ENCODE data around the gene LAMB4. TPM values are rescaled to one million over a fixed set of nuclear protein-coding genes. Genes with fewer than 3 reads are reported as not detected.
"Not testable (repeated sequence)": the region's sequence is repeated elsewhere in the genome, so short reads cannot be mapped to it uniquely, and the experiment has no call there.

LAMB4 gene
- total and polyA plus RNA-seq, 4 donors, result 0.24 TPM; not detected in 3

DNA sequence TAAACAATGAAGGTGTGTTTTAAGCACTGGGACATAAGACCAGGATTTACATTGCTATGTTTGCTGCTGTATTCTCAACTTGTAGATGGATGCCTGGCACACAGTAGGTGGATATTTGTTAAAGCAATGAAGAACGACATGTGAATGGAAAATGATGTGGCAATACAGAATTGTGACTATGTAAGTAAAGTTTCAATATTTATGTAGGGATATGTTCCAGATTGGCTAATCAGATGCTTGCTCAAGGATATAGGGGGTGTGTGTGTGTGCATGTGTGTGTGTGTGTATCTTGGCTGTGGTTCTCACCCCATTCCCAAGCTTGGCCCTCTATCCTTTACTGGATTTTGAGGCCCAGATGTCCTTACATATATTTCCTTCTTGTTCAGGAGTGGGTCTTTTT is 84.5 kb downstream of the LAMB4 start:
- H3K9me3 ChIP-seq (ENCODE audit: control insufficient read depth, low read length), result no peaks in the 10 kb centered on the region
- no peaks in the 10 kb centered on the region for H3K36me3 ChIP-seq (ENCODE audit: control insufficient read depth in 1 of 2, insufficient read depth in 2 of 2, low read length in 1 of 2)
- 10 to 18% methylated on average over 1 of the region's 1 CpG for WGBS, 2 donors
- DNase-seq (no peak), ATAC-seq (ENCODE audit: low FRiP score) (no peak)
- no peak overlapping the region for H3K4me3 ChIP-seq (ENCODE audit: low read length in 2 of 2)
- intact Hi-C loops (cut with DNase I), result no loop called here
- peaks cover 0 to 2% of the 10 kb centered on the region in 2 donors for H3K4me1 ChIP-seq (ENCODE audit: control insufficient read depth in 1 of 2, insufficient read depth in 2 of 2, low read length in 2 of 2)
- H3K27me3 ChIP-seq (ENCODE audit: control insufficient read depth in 1 of 2, insufficient read depth in 2 of 2, low read length in 1 of 2), result no peaks in the 10 kb centered on the region
- no peak overlapping the region for H3K27ac ChIP-seq (ENCODE audit: low read depth in 1 of 2, low read length in 2 of 2)

DNA sequence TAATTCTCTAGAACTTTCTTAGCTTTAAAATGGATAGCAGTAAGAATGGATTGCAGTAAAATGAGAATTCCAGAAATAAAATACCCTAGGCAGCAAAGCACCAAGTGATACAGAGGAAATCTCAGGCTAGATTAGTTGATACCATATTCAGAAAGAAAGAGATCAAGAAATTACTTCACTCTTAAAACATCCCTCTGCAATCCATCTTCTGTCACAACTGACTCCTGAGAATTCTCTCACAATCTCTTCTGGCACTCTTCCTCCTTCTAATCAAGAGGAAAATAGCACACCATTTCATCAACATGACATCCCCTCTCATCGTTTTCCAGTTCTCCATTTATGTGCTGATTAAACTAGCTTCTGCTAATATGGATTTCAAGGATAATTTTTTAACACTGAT is 85.0 kb downstream of the LAMB4 start:
- no peaks in the 10 kb centered on the region for H3K9me3 ChIP-seq (ENCODE audit: control insufficient read depth, low read length)
- intact Hi-C loops (cut with DNase I), result no loop called here
- WGBS, 2 donors, result 0 to 2% methylated on average over 1 of the region's 1 CpG
- no peak for DNase-seq
- no peak overlapping the region for H3K4me3 ChIP-seq (ENCODE audit: low read length in 2 of 2)
- no peaks in the 10 kb centered on the region for H3K27me3 ChIP-seq (ENCODE audit: control insufficient read depth in 1 of 2, insufficient read depth in 2 of 2, low read length in 1 of 2)
- H3K36me3 ChIP-seq (ENCODE audit: control insufficient read depth in 1 of 2, insufficient read depth in 2 of 2, low read length in 1 of 2), result no peaks in the 10 kb centered on the region
- ATAC-seq (ENCODE audit: low FRiP score), result peak; percentile 65
- no peak overlapping the region for H3K27ac ChIP-seq (ENCODE audit: low read depth in 1 of 2, low read length in 2 of 2)
- H3K4me1 ChIP-seq (ENCODE audit: control insufficient read depth in 1 of 2, insufficient read depth in 2 of 2, low read length in 2 of 2), result peaks cover 0 to 2% of the 10 kb centered on the region in 2 donors

DNA sequence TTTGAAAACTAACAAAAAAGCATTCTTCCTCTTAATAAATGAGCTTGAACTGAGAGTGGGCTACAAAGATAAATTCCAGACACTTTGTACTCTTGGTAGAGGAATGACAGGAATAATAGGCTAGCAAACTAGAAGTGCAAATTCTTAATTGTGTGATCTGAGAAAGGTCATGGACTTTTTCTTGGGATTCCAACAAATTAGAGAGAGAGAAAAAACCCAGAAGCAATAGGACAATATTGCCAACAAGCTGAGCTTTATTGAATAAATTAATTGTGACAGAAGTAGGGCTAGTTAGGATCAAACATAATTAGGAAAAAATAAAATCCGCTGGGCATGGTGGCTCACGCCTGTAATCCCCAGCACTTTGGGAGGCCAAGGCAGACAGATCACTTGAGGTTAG is 85.8 kb downstream of the LAMB4 start:
- Histone ChIP-seq H3K27ac (ENCODE audit: low read depth in 1 of 2, low read length in 2 of 2) (no peak overlapping the region), H3K27me3 (ENCODE audit: control insufficient read depth in 1 of 2, insufficient read depth in 2 of 2, low read length in 1 of 2) (no peaks in the 10 kb centered on the region), H3K9me3 (ENCODE audit: control insufficient read depth, low read length) (no peaks in the 10 kb centered on the region), H3K36me3 (ENCODE audit: control insufficient read depth in 1 of 2, insufficient read depth in 2 of 2, low read length in 1 of 2) (no peaks in the 10 kb centered on the region), H3K4me1 (ENCODE audit: control insufficient read depth in 1 of 2, insufficient read depth in 2 of 2, low read length in 2 of 2) (peaks cover 0 to 2% of the 10 kb centered on the region in 2 donors), H3K4me3 (ENCODE audit: low read length in 2 of 2) (no peak overlapping the region)
- DNase-seq (no peak), ATAC-seq (ENCODE audit: low FRiP score) (no peak)
- 96 to 99% methylated on average over 2 of the region's 2 CpGs for whole genome bisulfite sequencing, 2 donors
- intact Hi-C loops (cut with DNase I), result no loop called here

DNA sequence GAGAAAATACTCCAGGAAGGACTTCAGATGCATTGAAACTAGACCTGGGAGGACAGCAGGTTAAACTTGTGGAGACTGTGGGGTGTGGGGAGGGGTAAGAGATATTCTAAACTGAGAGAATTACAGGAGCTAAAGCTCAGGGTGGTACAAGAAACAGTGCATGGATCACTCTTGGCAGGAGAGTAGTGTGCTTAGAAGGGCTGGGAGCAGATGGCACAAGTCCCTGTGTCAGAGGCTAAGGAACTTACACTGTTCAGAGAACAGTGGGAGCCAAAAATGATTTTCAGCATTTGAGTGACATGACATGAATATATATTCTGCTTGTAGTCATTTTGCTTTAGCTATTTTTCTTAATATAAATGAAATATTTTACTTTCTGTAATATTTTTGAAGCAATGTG is 91.2 kb downstream of the LAMB4 start:
- DNase-seq (no peak), ATAC-seq (ENCODE audit: low FRiP score) (no peak)
- no peaks in the 10 kb centered on the region for H3K36me3 ChIP-seq (ENCODE audit: control insufficient read depth in 1 of 2, insufficient read depth in 2 of 2, low read length in 1 of 2)
- H3K4me1 ChIP-seq (ENCODE audit: control insufficient read depth in 1 of 2, insufficient read depth in 2 of 2, low read length in 2 of 2), result no peaks in the 10 kb centered on the region
- no peaks in the 10 kb centered on the region for H3K9me3 ChIP-seq (ENCODE audit: control insufficient read depth, low read length)
- intact Hi-C loops (cut with DNase I), result no loop called here
- no peaks in the 10 kb centered on the region for H3K27me3 ChIP-seq (ENCODE audit: control insufficient read depth in 1 of 2, insufficient read depth in 2 of 2, low read length in 1 of 2)
- H3K4me3 ChIP-seq (ENCODE audit: low read length in 2 of 2), result no peak overlapping the region
- no peak overlapping the region for H3K27ac ChIP-seq (ENCODE audit: low read depth in 1 of 2, low read length in 2 of 2)

DNA sequence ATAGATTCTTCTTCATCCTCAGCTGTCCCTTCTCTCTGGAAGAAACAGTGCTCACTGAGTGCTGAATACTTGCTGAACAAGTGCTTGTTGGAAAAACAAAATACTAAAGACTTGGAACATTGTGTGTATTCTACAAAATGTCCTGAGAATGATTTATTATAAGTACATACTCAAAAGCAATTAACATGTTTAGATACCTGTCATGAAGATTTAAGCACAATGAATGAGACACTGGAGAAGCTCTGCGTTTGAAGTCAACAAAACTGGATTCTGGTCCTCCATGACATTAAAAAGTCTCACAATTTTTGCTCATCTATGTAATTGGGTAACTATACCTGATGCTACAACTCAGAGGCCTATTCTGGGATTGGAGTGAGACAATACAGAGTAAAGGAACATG is 92.4 kb downstream of the LAMB4 start:
- no peaks in the 10 kb centered on the region for H3K36me3 ChIP-seq (ENCODE audit: control insufficient read depth in 1 of 2, insufficient read depth in 2 of 2, low read length in 1 of 2)
- no peak overlapping the region for H3K4me3 ChIP-seq (ENCODE audit: low read length in 2 of 2)
- no peaks in the 10 kb centered on the region for H3K27me3 ChIP-seq (ENCODE audit: control insufficient read depth in 1 of 2, insufficient read depth in 2 of 2, low read length in 1 of 2)
- 95% methylated on average over 1 of the region's 1 CpG for WGBS, 2 donors
- ATAC-seq (ENCODE audit: low FRiP score) (no peak), DNase-seq (no peak)
- no peak overlapping the region for H3K27ac ChIP-seq (ENCODE audit: low read depth in 1 of 2, low read length in 2 of 2)
- H3K4me1 ChIP-seq (ENCODE audit: control insufficient read depth in 1 of 2, insufficient read depth in 2 of 2, low read length in 2 of 2), result no peaks in the 10 kb centered on the region
- intact Hi-C loops (cut with DNase I), result no loop called here
- H3K9me3 ChIP-seq (ENCODE audit: control insufficient read depth, low read length), result no peaks in the 10 kb centered on the region

DNA sequence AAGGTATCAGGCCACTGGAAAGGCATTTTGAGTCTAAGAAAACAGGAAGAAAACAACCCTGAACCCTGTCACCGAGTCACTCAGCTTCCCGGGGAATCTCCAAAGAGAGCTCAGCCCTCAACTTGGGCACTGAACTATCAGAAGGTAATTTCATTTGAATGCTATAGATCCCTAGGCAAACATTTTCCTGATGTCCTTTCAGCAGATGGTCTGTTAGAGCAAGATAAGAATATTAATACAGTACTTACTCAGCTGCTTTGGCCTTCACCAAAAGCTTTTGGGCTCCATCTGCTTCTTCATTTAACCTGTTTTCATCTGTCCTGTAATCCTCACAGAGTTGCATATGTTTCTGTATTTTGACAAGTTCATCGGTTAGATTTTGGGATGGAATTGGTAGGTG is 93.0 kb downstream of the LAMB4 start:
- ATAC-seq (ENCODE audit: low FRiP score) (no peak), DNase-seq (no peak)
- H3K4me1 ChIP-seq (ENCODE audit: control insufficient read depth in 1 of 2, insufficient read depth in 2 of 2, low read length in 2 of 2), result no peaks in the 10 kb centered on the region
- no peaks in the 10 kb centered on the region for H3K27me3 ChIP-seq (ENCODE audit: control insufficient read depth in 1 of 2, insufficient read depth in 2 of 2, low read length in 1 of 2)
- no peak overlapping the region for H3K27ac ChIP-seq (ENCODE audit: low read depth in 1 of 2, low read length in 2 of 2)
- no peaks in the 10 kb centered on the region for H3K36me3 ChIP-seq (ENCODE audit: control insufficient read depth in 1 of 2, insufficient read depth in 2 of 2, low read length in 1 of 2)
- WGBS, 2 donors, result 78 to 82% methylated on average over 3 of the region's 3 CpGs
- no peak overlapping the region for H3K4me3 ChIP-seq (ENCODE audit: low read length in 2 of 2)
- intact Hi-C loops (cut with DNase I), result no loop called here
- no peaks in the 10 kb centered on the region for H3K9me3 ChIP-seq (ENCODE audit: control insufficient read depth, low read length)

DNA sequence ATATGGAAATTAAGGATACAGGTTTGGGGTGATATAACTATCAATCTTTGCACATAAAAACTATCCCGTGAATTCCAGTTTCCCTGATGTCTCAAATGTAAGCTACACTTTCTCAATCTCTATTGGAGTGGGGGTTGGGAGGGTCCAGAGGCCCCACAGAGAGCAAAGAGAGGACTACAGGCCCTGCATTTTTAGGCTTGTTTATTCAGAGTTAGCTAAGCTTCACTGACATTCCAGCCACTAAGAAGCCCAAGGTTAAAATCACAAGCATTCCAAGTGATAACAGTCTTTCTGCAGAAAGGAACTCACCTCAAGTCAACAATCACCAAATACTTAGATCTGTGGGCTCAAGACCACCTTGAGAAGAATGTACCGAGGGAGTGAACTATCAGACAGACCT is 95.6 kb downstream of the LAMB4 start:
- no peak overlapping the region for H3K4me3 ChIP-seq (ENCODE audit: low read length in 2 of 2)
- no peak for DNase-seq
- WGBS, 2 donors, result 91 to 93% methylated on average over 2 of the region's 2 CpGs
- no peaks in the 10 kb centered on the region for H3K9me3 ChIP-seq (ENCODE audit: control insufficient read depth, low read length)
- H3K4me1 ChIP-seq (ENCODE audit: control insufficient read depth in 1 of 2, insufficient read depth in 2 of 2, low read length in 2 of 2), result peaks cover 0 to under 1% of the 10 kb centered on the region in 2 donors
- intact Hi-C loops (cut with DNase I), result loop anchor here in 1 of 2 donors (5.0 kb wide), 1 partner anchor 48 kb away; no protein-coding TSS in a partner anchor
- no peaks in the 10 kb centered on the region for H3K27me3 ChIP-seq (ENCODE audit: control insufficient read depth in 1 of 2, insufficient read depth in 2 of 2, low read length in 1 of 2)
- no peaks in the 10 kb centered on the region for H3K36me3 ChIP-seq (ENCODE audit: control insufficient read depth in 1 of 2, insufficient read depth in 2 of 2, low read length in 1 of 2)
- no peak for ATAC-seq (ENCODE audit: low FRiP score)
- no peak overlapping the region for H3K27ac ChIP-seq (ENCODE audit: low read depth in 1 of 2, low read length in 2 of 2)

DNA sequence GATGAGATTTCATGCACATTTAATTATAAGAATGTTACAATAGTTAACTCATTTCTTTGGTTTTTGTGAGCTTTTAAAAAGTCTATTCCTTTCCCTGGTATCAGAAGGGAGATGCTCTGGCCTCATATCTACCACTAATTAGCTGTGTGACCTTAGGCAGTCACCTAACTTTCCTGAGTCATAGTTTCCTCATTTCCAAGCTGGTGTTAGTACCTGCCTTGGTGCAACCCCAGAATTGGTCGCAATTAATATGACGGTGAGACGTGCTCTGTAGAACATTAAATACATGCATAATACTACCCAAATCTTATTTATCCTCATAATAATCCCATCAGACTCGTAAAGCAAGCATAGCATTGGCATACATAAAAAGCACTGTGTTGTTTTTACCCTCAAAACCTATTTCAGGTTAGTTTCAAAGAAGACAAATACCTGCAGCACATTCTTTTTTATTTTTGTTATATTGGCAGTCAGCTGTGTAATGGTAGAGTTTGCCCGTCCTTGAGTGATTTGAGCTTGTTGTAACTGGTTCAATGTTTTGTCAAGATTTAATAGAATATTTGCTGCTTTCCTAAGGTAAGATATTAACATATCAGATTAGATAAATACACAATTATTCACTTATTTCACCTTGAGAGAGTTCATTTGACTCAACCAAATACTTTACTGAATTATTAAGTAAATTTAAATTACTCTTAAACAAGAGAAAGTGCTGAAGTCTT is 96.2 kb downstream of the LAMB4 start:
- WGBS, 2 donors, result 96 to 97% methylated on average over 5 of the region's 5 CpGs
- intact Hi-C loops (cut with DNase I), result loop anchor here in 1 of 2 donors (5.0 kb wide), 1 partner anchor 48 kb away; no protein-coding TSS in a partner anchor
- Histone ChIP-seq H3K36me3 (ENCODE audit: control insufficient read depth in 1 of 2, insufficient read depth in 2 of 2, low read length in 1 of 2) (no peaks in the 10 kb centered on the region), H3K9me3 (ENCODE audit: control insufficient read depth, low read length) (no peaks in the 10 kb centered on the region), H3K27me3 (ENCODE audit: control insufficient read depth in 1 of 2, insufficient read depth in 2 of 2, low read length in 1 of 2) (no peaks in the 10 kb centered on the region), H3K27ac (ENCODE audit: low read depth in 1 of 2, low read length in 2 of 2) (no peak overlapping the region), H3K4me3 (ENCODE audit: low read length in 2 of 2) (no peak overlapping the region), H3K4me1 (ENCODE audit: control insufficient read depth in 1 of 2, insufficient read depth in 2 of 2, low read length in 2 of 2) (peaks cover 0 to 4% of the 10 kb centered on the region in 2 donors)
- no peak for ATAC-seq (ENCODE audit: low FRiP score)
- DNase-seq, result no peak

DNA sequence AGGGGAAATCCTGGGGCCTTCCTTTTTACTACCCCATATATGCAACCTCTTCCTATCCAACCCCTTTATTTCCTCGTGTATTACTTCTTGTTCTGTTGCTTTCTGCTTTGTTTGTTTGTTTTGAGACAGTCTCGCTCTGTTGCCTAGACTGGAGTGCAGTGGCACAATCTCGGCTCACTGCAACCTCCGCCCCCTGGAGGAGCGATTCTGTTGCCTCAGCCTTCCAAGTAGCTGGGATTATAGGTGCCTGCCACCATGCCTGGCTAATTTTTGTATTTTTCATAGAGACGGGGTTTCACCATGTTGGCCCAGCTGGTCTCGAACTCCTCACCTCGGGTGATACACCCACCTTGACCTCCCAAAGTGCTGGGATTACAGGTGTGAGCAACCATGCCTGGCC is 96.9 kb downstream of the LAMB4 start:
- intact Hi-C loops (cut with DNase I), result loop anchor here in 1 of 2 donors (5.0 kb wide), 1 partner anchor 49 kb away; no protein-coding TSS in a partner anchor
- WGBS, 2 donors, result 95 to 96% methylated on average over 8 of the region's 8 CpGs
- not testable (repeated sequence) for H3K4me1 ChIP-seq (ENCODE audit: control insufficient read depth in 1 of 2, insufficient read depth in 2 of 2, low read length in 2 of 2); ATAC-seq (ENCODE audit: low FRiP score); H3K36me3 ChIP-seq (ENCODE audit: control insufficient read depth in 1 of 2, insufficient read depth in 2 of 2, low read length in 1 of 2); H3K27ac ChIP-seq (ENCODE audit: low read depth in 1 of 2, low read length in 2 of 2); H3K27me3 ChIP-seq (ENCODE audit: control insufficient read depth in 1 of 2, insufficient read depth in 2 of 2, low read length in 1 of 2); H3K4me3 ChIP-seq (ENCODE audit: low read length in 2 of 2); H3K9me3 ChIP-seq (ENCODE audit: control insufficient read depth, low read length); DNase-seq

All from aorta (tissue), 5 donors.